Left renal cortex interstitium (tissue), 4 donors: ENCODE measurements around the gene RETN. TPM values are rescaled to one million over a fixed set of nuclear protein-coding genes. Genes with fewer than 3 reads are reported as not detected.

Experiments
- DNase-seq, 4 donors: peaks; one replicate each; pipeline ENCODE4 v3.0.0-alpha.2; 2013; ENCODE audit warnings: low read depth in 4 of 4, low spot score in 2 of 4, missing footprints in 1 of 4
- polyA plus RNA-seq, 4 donors: library from polyadenylated mRNA; unstranded; fragments of 120-200 nt; gene quantifications; one replicate each; pipeline ENCODE4 v1.2.1, GENCODE V29; 2013; ENCODE audit not compliant: insufficient read length in 4 of 4

RETN gene
- polyA plus RNA-seq = 1 to 10 TPM in 2 of 4 donors, under 1 TPM in 2; 0.71 to 2.7 (median 1.7) TPM

DNA sequence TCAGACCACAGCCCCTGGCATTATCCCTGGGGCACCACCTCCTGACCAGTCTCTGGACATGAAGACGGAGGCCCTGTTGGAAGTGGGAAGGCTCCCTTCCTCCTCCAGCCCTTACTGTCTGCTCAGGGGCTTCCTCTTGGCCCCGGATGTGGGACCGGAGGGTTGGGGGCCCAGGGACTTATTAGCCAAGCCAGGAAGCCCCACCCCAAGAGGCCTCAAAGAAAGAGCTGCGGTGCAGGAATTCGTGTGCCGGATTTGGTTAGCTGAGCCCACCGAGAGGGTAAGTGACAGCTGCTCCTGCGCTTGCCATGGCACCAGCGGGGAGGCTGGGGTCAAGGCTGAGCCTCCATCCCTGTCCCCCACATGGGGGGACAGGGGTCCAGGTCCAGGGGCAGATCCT is at the start of gene RETN:
RETN (plus strand) TSS at position 208 of the 400 bp plus-strand sequence. CDS start 278 bp downstream, outside the sequence.
- DNase-seq = no peak

- DNase-seq = no peak
These were observed 49.0 kb upstream of the RETN start for GRCh38 chr19:7619671-7620441.

DNA sequence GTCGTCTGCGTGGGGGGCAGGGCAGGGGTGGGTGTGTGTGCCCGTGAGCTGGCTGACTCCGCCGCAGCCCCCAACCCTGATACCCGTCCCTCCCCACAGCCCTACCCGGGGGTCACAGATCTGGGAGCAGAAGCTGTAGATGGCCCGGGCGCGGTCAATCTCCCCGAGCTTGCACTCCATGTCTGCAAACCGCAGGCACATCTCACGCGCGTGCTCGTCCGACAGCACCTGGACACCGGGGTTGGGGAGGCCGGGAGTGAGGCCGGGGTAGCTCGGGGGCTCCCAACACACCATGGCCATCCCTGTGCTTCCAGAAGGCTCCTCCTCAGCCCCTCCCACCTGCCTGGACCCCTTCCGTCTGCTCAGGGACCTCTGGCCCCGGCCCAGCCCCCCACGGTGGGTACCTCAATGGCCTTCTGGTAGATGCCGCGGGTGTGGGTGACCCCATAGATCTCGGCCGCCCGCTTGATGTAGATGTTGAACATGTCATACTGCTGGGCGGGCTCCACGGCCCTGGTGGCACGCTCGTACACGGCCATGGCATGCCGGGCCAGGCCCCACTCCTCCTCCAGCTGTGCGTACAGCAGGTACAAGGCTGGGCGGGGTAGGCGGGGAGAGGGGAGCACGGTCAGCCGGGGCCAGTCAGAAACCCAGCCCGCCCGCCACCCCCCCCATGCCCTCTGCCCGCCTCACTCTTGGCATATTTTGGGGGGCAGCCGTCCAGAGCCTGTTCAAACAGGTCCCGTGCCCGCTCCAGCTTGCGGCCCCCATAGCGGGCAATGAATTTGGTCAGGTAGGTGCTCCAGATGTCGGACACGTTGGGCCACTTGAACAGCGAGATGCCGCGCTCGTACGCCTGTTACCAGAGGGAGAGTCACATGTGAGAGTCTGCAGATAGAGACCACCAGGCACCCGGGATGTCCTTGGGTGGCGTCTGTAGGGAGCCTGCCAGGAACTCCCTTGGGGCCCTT is 48.1 kb upstream of the RETN start:
- no peak for DNase-seq

GRCh38 chr19:7622933-7623685 is 45.7 kb upstream of the RETN start:
- no peak for DNase-seq

DNA sequence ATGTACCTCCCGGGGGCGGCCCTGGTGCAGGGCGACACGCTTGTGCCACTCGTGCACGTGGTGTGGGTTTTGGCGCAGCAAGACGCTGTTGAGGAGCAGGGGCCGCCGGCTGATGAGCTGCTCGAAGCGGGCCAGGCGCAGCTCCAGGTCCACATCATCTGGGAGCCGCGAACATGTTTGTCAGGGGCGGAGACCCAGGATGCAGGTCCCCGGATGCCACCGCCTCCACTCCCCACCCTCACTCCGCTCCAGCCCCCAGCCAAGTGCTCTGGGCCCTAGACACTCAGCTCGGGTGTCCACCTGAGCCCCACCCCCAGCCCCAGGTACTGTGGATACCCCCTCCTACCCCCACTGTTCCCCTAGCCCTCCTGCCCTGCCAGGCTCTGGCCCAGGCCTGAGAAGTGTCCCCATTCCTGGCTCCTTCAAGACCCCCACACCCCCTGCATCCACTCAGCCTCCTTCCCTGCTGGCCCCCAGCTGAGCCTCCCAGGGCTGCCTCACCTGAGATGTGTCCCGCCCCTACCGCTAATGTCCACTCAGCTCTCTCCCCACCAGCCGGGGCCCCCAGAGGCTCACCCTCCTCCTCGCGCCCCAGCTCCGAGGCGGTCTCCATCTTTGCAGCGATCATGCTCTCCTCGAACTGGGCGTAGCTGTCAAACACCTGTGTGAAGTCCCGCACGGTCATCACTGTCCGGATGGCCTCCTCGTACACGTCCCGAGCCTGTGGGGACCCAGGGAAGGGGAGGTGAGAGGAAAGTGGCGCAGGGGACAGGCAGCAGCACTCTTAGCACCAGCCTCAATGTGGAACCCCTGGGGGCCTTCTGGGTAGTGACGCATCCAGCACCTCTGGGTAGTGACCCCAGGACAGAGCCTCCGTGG is 44.9 kb upstream of the RETN start:
- no peak for DNase-seq

DNA sequence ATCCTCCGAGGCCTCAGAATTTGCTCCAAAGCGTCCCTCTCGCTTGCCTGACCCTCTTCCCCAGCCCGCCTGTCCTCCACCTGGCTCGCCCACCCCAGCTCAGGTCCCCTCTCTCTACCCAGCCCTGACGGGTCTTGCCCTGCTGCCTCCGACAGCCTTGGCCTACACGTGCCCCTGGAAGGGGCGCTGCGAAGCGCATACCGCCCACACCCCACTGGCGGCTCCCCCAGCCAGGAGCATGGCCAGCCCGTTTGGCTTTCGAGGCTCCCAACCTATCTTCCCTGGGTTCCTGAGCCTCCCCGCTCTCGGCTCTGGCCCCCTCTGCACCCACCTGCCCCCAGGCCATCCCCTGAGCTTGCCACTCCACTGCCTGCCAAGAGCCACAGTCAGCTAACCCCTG is 44.0 kb upstream of the RETN start:
- DNase-seq = no peak

DNA sequence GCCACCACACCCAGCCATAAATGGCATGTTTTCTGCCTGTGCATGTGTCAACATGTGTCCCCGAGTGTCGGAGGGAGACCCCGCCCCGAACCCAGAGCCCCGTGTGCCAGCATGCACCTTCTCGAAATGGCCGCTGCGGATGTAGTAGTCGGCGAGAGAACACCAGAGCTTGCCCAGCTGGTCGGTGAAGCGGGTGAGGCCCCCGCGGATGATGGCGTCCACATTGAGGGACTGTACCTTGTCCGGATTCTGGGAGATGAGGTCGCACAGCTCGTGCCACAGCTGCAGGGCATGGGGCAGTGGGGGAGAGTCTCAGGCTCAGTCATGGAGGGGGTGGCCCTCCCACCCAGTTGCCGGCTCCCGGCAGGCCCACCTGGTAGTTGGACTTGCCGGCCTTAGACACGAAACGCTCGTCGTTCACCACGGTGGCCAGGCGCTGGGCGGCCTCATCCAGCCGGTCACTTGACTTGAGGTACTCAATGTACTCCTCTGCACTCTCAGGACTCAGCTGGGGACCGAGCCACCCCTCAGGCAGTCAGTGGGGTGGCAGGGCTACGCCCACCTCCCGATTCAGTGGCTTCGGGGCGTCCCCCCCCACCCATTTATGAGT is 43.0 kb upstream of the RETN start:
- DNase-seq = no peak

- DNase-seq = no peak
These were observed 41.7 kb upstream of the RETN start for GRCh38 chr19:7627166-7627565.

DNA sequence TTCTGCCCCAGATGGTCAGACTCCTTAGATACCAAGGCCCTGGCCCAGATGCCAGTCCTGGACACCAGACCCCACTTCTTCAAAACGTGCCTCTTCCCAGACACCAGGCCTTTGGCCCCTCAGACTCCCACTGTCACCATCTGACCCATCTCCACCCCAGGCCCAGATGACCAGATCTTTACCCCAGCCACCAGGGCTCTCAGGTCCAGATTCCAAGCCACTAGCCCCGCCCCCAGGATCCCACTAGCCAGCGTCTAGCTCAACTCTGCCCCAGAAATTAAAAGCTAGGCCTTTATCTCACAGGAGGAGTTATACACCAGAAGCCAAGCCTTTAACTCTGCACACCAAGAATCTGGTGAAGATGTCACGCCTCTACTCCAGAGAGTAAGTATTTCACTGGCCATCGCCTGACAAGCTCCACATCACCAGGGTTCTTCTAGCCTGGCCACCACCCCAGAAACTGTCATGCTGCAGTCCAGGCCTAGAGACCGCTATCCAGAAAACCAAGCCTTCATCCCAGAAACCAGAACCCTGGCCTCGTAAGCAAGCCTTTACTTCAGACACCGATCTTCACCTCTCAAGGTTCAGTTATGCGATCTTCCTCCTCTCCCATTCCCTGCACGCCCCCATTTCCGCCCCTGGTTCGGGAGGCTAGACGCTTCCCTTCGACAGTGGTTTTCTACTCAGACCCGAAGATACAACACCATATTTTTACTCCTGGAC is 40.1 kb upstream of the RETN start:
- DNase-seq = no peak

GRCh38 chr19:7629347-7630054 is 39.3 kb upstream of the RETN start, which contains the start of the genes PET100 and XAB2:
Gene PET100, plus strand, starts transcription at chr19:7629793. Its CDS starts 41 bp downstream, at chr19:7629834.
Gene XAB2, minus strand, starts transcription at chr19:7629545. Its CDS starts 18 bp downstream, at chr19:7629527.
- DNase-seq = peak; percentile 97 to 98 (median 98)

DNA sequence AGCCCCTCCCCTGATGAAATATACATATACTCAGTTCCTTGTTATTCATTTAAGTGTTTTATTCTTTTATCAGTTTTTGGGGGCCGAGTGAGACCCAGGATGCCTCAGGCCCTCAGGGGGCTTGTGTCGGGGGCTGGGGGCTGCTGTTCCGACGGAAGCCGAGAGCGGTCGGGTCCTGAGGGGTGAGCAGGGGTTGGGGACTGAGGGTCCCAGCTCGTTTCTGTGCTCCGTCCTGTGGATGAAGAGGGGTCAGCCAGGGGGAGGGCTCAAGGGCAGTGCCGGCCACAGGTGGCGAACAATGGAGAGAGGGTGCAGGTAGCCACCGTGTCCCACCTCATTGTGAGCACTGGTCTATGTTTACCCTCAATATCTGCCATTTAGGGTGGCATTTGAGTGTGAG is 37.3 kb upstream of the RETN start:
- DNase-seq = no peak

DNA sequence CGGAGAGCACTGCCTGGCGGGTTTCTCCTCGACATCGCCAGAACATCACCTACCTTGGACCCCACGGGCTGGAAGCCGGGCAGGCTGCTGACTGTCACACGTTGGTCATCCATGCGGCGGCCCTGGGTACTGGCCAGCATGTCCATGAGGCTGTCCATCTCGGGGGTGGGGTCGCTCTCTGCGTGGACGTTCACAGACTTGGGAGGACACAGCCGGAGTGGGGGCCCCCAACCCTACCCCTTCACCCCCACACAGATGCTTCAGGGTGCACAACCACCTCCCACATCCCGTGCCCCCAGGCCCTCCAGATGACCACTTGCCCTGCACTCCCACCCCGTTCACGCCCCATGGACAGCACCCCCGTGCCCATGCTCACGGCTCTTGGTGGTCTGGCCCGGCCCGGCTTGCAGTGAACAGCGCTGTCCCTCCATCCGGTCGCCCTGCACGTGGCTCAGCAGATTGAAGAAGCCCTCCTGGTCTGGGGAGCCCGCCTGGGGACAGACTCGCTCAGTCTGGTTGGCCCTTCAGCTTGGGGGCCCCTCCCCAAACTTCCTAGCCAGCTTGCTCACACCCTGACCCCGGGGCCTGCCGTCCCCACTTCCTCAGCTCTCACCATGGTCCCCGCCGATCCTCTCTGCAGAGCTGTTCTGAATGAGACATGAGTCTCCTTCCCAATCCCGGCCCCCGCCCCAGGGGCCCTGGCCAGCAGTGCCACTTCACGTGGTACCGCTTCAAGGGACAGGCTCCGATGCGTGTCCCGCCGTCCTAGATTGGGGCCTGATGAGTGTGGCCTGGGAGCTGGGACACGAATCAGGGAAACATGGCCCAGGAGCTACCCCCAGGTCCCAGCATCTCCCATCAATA is 36.3 kb upstream of the RETN start:
- DNase-seq = no peak

DNA sequence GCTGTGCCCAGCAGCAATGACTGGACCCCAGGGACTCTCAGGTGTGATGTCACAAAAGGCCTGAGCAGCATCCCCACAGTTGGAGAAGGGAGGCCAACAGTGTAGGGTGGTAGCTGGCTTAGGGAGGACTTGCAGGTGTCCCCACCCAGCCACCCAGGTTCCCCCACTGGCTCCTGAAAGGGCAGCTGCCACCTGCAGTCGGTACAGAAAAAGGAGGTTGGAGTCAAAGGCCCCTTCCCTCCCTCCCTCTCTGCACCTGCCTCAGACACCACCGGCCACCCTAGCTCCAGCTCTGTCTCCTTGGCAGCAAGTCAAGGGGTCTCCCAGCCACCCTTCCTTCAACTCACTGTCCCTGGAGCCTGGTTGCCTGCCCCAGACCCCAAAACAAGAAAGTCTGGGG is 35.2 kb upstream of the RETN start, which contains the start of gene PCP2:
PCP2 (minus strand) TSS at position 22 of the 400 bp plus-strand sequence. CDS start 262 bp downstream, outside the sequence.
- no peak for DNase-seq

- DNase-seq = no peak
These were observed 33.2 kb upstream of the RETN start for GRCh38 chr19:7635670-7636069.

- DNase-seq = no peak
These were observed 32.5 kb upstream of the RETN start for GRCh38 chr19:7636317-7636690.

DNA sequence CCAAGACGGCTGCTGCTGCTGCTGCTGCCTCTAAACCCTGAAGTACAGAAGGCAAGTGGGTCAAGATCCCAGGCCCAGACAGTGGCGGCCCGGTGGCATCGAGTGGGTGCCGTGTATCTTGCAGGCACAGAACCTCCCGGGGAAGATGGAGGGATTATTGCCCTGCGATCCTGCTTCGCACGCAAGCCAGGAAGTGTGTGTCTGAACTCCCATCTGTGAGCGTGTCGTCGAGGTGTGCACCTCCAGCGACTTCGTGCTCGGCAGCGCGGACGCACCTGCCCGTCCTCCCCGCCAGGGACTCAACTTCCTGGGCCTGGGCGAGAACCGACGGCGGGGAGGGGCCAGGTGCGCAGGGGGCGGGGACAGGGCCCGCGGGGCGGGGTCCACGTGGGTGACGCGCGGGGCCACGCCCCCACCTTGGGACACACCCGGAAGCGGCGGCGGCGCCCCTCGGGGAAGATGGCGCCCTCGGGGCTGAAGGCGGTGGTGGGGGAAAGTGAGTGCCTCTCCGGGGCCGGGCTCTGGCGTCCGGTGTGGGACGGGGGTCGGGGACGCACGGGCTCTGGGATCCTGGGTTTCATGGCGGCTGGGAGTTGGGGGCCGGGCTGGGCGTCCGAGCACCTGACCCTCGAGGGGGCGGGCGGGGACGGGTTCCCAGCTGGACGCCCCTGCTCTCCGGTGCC is 32.0 kb upstream of the RETN start, which contains the start of gene STXBP2:
STXBP2 (plus strand) TSS at position 420 of the 683 bp plus-strand sequence; CDS start at position 460, 40 bp downstream.
- peak in 1 of 4 donors; percentile 37 for DNase-seq
